Stomach (tissue), 9 donors: ENCODE results near the gene RRAGD. TPM values are rescaled to one million over a fixed set of nuclear protein-coding genes. Genes with fewer than 3 reads are reported as not detected.

Experiments used
- DNase-seq, 2 donors: peaks; one replicate each; pipeline versions ENCODE4 v3.0.0 to v3.0.0-alpha.2; 2013 to 2019
- H3K27ac ChIP-seq, 5 donors: fragments of 200-600 bp in 4 of 5; sonication (generic) in 4 of 5; one replicate each; pipeline ENCODE4 v1.5.1; 2013 to 2019; ENCODE audit warnings: mild to moderate bottlenecking in 1 of 5, moderate library complexity in 1 of 5
- H3K27me3 ChIP-seq, 3 donors: fragments of 200-600 bp; sonication (generic); one replicate each; pipeline ENCODE4 v1.5.1; 2017 to 2019; ENCODE audit warnings: mixed run types in 1 of 3
- H3K36me3 ChIP-seq, 4 donors: fragments of 200-600 bp; sonication (generic); 1 replicate in 3 of 4; 2 replicates in 1 of 4; pipeline ENCODE4 v1.5.1; 2016 to 2019
- H3K4me1 ChIP-seq, 4 donors: fragments of 200-600 bp; sonication (generic); one replicate each; pipeline ENCODE4 v1.5.1; 2016 to 2019
- H3K4me3 ChIP-seq, 4 donors: fragments of 200-600 bp; sonication (generic) in 3 of 4; one replicate each; pipeline ENCODE4 v1.5.1; 2016 to 2019; ENCODE audit warnings: mild to moderate bottlenecking in 1 of 4
- H3K9me3 ChIP-seq, 4 donors: fragments of 200-600 bp; sonication (generic); one replicate each; pipeline ENCODE4 v1.5.1; 2016 to 2019
- EP300 ChIP-seq: sonication (generic); formaldehyde crosslinking; IDR thresholded peaks from one replicate; pipeline ENCODE4 v1.6.1; 2017; ENCODE audit warnings: antibody characterized with exemption
- POLR2A ChIP-seq, 4 donors: fragments of 450-650 bp; IDR thresholded peaks; one replicate each; pipeline ENCODE4 v1.6.1; 2016; ENCODE audit warnings: antibody characterized with exemption in 4 of 4, control low read depth in 2 of 4, mild to moderate bottlenecking in 1 of 4, moderate library complexity in 1 of 4
- POLR2AphosphoS5 ChIP-seq, 3 donors: sonication (generic); formaldehyde crosslinking; IDR thresholded peaks; one replicate each; pipeline ENCODE4 v1.6.1; 2016; ENCODE audit warnings: antibody characterized with exemption in 3 of 3
- WGBS, 5 donors: extraction: QIAGEN DNeasy Blood & Tissue Kit in 3 of 5; methylation state at CpG; one replicate each; pipeline versions ENCODE4 v1.1.5 to v1.1.7; 2013 to 2018; 5-methylcytosine and 5-hydroxymethylcytosine counted together
- intact Hi-C: fragments of 100-400 bp; cut with DNase I; formaldehyde crosslinking; loops from one replicate; pipeline ENCODE4 v1.15.1; 2023; ENCODE audit warnings: low total_unique reads
- polyA plus RNA-seq, 3 donors: library from polyadenylated mRNA; stranded (reverse); fragments of 200-250 nt; gene quantifications; one replicate each; pipeline ENCODE4 v1.2.3, GENCODE V29; 2013
- total RNA-seq, 5 donors: library from RNA; depleted of rRNA; stranded (reverse); fragments of >200 nt; gene quantifications; one replicate each; pipeline versions ENCODE4 v1.1.0 to v1.2.3, GENCODE V29; 2014 to 2016
- TF ChIP-seq, protein P1 (sequence below), 7 experiments: fragments of 450-650 bp in 4 of 7; fragments of 200-600 bp in 3 of 7; sonication (generic) in 3 of 7; IDR thresholded peaks; one replicate each; pipeline ENCODE4 v1.5.1; 2016 to 2019; ENCODE audit warnings: antibody characterized with exemption in 7 of 7, control low read depth in 2 of 7, mild to moderate bottlenecking in 1 of 7
- donor health status: healthy with polysubstance abuse.
- donor health status: Bipolar disorder and iron deficiency.
- donor health status: healthy.

Gene RRAGD
- total and polyA plus RNA-seq, 8 donors, result 1.7 to 45.1 (median 4.4) TPM

- WGBS, 5 donors, result 77 to 90% (median 85%) methylated on average over 5 of the region's 5 CpGs
- no peak overlapping the region for H3K27ac ChIP-seq
- TF ChIP-seq, protein P1, sequence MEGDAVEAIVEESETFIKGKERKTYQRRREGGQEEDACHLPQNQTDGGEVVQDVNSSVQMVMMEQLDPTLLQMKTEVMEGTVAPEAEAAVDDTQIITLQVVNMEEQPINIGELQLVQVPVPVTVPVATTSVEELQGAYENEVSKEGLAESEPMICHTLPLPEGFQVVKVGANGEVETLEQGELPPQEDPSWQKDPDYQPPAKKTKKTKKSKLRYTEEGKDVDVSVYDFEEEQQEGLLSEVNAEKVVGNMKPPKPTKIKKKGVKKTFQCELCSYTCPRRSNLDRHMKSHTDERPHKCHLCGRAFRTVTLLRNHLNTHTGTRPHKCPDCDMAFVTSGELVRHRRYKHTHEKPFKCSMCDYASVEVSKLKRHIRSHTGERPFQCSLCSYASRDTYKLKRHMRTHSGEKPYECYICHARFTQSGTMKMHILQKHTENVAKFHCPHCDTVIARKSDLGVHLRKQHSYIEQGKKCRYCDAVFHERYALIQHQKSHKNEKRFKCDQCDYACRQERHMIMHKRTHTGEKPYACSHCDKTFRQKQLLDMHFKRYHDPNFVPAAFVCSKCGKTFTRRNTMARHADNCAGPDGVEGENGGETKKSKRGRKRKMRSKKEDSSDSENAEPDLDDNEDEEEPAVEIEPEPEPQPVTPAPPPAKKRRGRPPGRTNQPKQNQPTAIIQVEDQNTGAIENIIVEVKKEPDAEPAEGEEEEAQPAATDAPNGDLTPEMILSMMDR (IDR thresholded peaks at IDR 0.05), result no peak
- TF ChIP-seq EP300, result no peak
- no peak for TF ChIP-seq POLR2A (IDR thresholded peaks at IDR 0.05)
- no peak for TF ChIP-seq POLR2AphosphoS5 (IDR thresholded peaks at IDR 0.05)
- H3K9me3 ChIP-seq, result no peaks in the 10 kb centered on the region
- H3K27me3 ChIP-seq, result no peaks in the 10 kb centered on the region
- no peaks in the 10 kb centered on the region for H3K36me3 ChIP-seq
- H3K4me3 ChIP-seq, result no peak overlapping the region
- no peak for DNase-seq
- H3K4me1 ChIP-seq, result no peaks in the 10 kb centered on the region
- intact Hi-C loops, result no loop called here
These were observed 46.6 kb upstream of the RRAGD start for GRCh38 chr6:89458704-89459103.

DNA sequence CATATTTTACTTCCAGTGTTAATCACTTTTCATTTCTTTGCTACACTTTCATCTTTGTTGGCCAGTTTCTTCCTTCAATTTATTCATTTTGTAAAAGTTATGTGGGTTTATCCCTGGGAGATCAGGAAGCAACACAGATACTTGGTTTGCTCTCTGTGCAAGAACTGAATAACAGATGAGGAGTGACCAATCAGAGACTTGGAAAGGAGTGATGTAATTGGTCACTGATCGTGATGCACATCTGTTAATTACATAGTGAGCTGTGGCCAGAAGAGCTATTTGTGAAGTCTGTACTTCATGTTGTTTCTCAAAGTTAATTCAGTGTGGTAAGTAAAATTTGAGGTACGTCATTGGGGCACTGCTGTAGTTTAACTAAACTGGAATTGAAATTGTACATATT is 42.2 kb upstream of the RRAGD start:
- intact Hi-C loops, result no loop called here
- H3K4me3 ChIP-seq, result no peak overlapping the region
- 66 to 85% (median 77%) methylated on average over 2 of the region's 2 CpGs for WGBS, 5 donors
- H3K4me1 ChIP-seq, result no peaks in the 10 kb centered on the region
- DNase-seq, result no peak
- no peaks in the 10 kb centered on the region for H3K9me3 ChIP-seq
- H3K27me3 ChIP-seq, result no peaks in the 10 kb centered on the region
- H3K27ac ChIP-seq, result no peak overlapping the region
- no peaks in the 10 kb centered on the region for H3K36me3 ChIP-seq
- TF ChIP-seq POLR2A (IDR thresholded peaks at IDR 0.05), result no peak
- no peak for TF ChIP-seq EP300
- TF ChIP-seq, protein P1 (IDR thresholded peaks at IDR 0.05), result no peak

DNA sequence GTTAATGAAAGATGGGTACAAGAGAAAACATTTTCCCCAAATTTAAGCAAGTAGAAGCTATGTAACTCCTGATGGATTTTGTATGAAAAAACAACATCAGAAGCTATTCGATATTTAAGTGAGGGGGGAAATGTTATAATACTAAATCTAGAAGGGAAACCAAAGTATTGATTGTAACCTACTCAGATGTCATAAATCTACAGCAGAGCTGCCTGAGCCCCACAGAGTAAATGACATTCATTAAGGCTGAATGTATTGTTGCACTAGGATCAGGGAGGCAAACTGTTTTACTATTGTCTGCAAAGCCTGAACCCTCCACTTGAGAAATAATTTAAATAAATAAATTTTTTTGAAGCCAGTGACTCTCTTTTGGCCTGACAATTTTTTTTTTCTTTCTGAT is 40.2 kb upstream of the RRAGD start:
- TF ChIP-seq POLR2AphosphoS5 (IDR thresholded peaks at IDR 0.05) (no peak), EP300 (no peak), POLR2A (IDR thresholded peaks at IDR 0.05) (no peak)
- TF ChIP-seq, protein P1 (IDR thresholded peaks at IDR 0.05), result no peak
- 84 to 92% (median 88%) methylated on average over 1 of the region's 1 CpG for WGBS, 5 donors
- DNase-seq, result no peak
- H3K4me3 ChIP-seq, result no peak overlapping the region
- H3K27ac ChIP-seq, result no peak overlapping the region
- no peaks in the 10 kb centered on the region for H3K9me3 ChIP-seq
- H3K4me1 ChIP-seq, result no peaks in the 10 kb centered on the region
- no peaks in the 10 kb centered on the region for H3K27me3 ChIP-seq
- no peaks in the 10 kb centered on the region for H3K36me3 ChIP-seq
- intact Hi-C loops, result no loop called here

GRCh38 chr6:89449193-89449592 is 37.1 kb upstream of the RRAGD start:
- Histone ChIP-seq H3K27ac (no peak overlapping the region), H3K4me1 (no peaks in the 10 kb centered on the region), H3K36me3 (no peaks in the 10 kb centered on the region), H3K4me3 (no peak overlapping the region), H3K9me3 (no peaks in the 10 kb centered on the region), H3K27me3 (no peaks in the 10 kb centered on the region)
- 20 to 56% (median 45%) methylated on average over 1 of the region's 1 CpG for WGBS, 5 donors
- TF ChIP-seq POLR2A (IDR thresholded peaks at IDR 0.05) (no peak), POLR2AphosphoS5 (IDR thresholded peaks at IDR 0.05) (no peak)
- TF ChIP-seq, protein P1 (IDR thresholded peaks at IDR 0.05), result no peak
- no peak for DNase-seq
- intact Hi-C loops, result no loop called here
